NCI-H82 treated with DMSO at 0.1 percent for 48 hours (cell line): Measurements from ENCODE around the gene RASEF.
"Not testable (repeated sequence)": the region's sequence is repeated elsewhere in the genome, so short reads cannot be mapped to it uniquely, and the experiment has no call there.

Experiments
- DNase-seq: peaks from one replicate; lab custom pipeline; 2025; ENCODE audit not compliant: unreplicated experiment; lab: John Stamatoyannopoulos, UW

RASEF gene

GRCh38 chr9:83062651-83063527 is at the start of gene RASEF:
TSS of gene RASEF (minus strand) at chr9:83063142. CDS start at chr9:83062867, 275 bp downstream.
- no peak for DNase-seq

GRCh38 chr9:83111169-83111568 is 48.2 kb upstream of the RASEF start:
- no peak for DNase-seq

- DNase-seq = no peak
Measured at GRCh38 chr9:83109296-83109695, 46.4 kb upstream of the RASEF start.

GRCh38 chr9:83108208-83108607 is 45.3 kb upstream of the RASEF start:
- no peak for DNase-seq

GRCh38 chr9:83106772-83107171 is 43.8 kb upstream of the RASEF start:
- DNase-seq = no peak

GRCh38 chr9:83106263-83106662 is 43.3 kb upstream of the RASEF start:
- DNase-seq = no peak

- DNase-seq = no peak
Measured at GRCh38 chr9:83097633-83098032, 34.7 kb upstream of the RASEF start.

- DNase-seq = not testable (repeated sequence)
Measured at GRCh38 chr9:83093311-83093710, 30.4 kb upstream of the RASEF start.

- DNase-seq = no peak
Measured at GRCh38 chr9:83081846-83082245, 18.9 kb upstream of the RASEF start.

GRCh38 chr9:83081010-83081409 is 18.1 kb upstream of the RASEF start:
- no peak for DNase-seq

GRCh38 chr9:83075932-83076331 is 13.0 kb upstream of the RASEF start:
- not testable (repeated sequence) for DNase-seq

- not testable (repeated sequence) for DNase-seq
Measured at GRCh38 chr9:83072498-83072897, 9.6 kb upstream of the RASEF start.

- DNase-seq = no peak
Measured at GRCh38 chr9:83071626-83072025, 8.7 kb upstream of the RASEF start.

GRCh38 chr9:83070261-83070660 is 7.3 kb upstream of the RASEF start:
- DNase-seq = no peak

- DNase-seq = no peak
Measured at GRCh38 chr9:83069651-83070050, 6.7 kb upstream of the RASEF start.

- DNase-seq = no peak
Measured at GRCh38 chr9:83068414-83068813, 5.5 kb upstream of the RASEF start.

- no peak for DNase-seq
Measured at GRCh38 chr9:83067579-83067978, 4.6 kb upstream of the RASEF start.

GRCh38 chr9:83066771-83067170 is 3.8 kb upstream of the RASEF start:
- no peak for DNase-seq

- DNase-seq = no peak
Measured at GRCh38 chr9:83065233-83065632, 2.3 kb upstream of the RASEF start.

GRCh38 chr9:83061990-83062650 is 822 bp downstream of the RASEF start:
- no peak for DNase-seq

- DNase-seq = no peak
Measured at GRCh38 chr9:83061036-83061435, 1.9 kb downstream of the RASEF start.

GRCh38 chr9:83060556-83060955 is 2.4 kb downstream of the RASEF start:
- DNase-seq = no peak
